GM21717 (cell line): ENCODE measurements around the gene RNF8.
"Not testable (repeated sequence)": the region's sequence is repeated elsewhere in the genome, so short reads cannot be mapped to it uniquely, and the experiment has no call there.

Experiments
- ATAC-seq: cut with Tn5 transposase; IDR thresholded peaks from one replicate; pipeline ENCODE4 v1.9.1; 2021; ENCODE audit warnings: mild to moderate bottlenecking, moderate library complexity; ENCODE audit not compliant: unreplicated experiment

RNF8 gene

DNA sequence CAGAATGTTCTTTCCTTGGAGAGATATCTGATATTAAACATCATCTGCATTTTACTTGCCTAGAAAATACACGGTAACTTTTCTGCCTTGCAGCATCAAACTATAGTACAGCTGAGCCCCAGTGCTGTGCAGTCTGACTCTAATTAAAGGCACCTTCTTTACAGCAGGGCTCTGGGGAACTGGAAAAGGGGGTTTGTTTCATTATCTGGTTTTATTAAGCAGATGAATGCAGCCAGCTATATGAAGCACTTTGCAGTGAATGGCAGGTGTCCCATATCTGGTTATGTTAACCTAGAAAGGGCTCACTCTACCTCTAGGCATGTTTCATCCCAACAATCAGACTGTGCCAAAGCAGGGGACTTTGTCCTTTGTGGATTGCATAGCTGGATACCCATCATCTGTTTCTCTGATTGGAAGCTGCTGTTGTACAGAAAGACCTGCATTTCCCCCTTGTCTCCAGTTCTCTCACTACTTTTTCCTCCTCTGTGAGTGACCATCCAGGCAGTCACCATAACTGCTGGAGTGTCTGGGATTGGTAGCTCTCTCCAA is 39.7 kb downstream of the RNF8 start:
- no peak for ATAC-seq

- no peak for ATAC-seq
Observed at GRCh38 chr6:37396571-37397180, 42.9 kb downstream of the RNF8 start.

DNA sequence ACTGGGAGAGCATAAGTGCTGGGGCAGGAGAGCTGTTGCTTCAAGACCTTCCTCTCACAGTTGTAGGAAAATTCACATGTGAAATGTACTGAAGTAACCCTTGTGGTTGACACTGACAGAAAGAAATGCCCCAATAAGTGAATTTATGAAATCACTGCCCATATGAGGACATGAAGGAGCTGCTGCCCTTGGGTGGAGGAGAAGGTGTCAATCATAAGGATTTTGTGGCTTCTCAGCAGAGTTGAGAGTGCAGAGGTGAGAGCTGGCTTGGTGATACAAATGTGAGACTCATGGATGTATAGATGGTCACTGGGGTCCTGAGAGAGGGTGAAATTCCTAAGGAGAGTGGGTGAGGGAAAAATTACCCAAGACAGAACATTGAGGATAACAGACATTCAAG is 45.3 kb downstream of the RNF8 start:
- ATAC-seq, result no peak

- ATAC-seq, result no peak
Observed at GRCh38 chr6:37399795-37400490, 46.2 kb downstream of the RNF8 start.

GRCh38 chr6:37401658-37402057 is 47.9 kb downstream of the RNF8 start:
- not testable (repeated sequence) for ATAC-seq

DNA sequence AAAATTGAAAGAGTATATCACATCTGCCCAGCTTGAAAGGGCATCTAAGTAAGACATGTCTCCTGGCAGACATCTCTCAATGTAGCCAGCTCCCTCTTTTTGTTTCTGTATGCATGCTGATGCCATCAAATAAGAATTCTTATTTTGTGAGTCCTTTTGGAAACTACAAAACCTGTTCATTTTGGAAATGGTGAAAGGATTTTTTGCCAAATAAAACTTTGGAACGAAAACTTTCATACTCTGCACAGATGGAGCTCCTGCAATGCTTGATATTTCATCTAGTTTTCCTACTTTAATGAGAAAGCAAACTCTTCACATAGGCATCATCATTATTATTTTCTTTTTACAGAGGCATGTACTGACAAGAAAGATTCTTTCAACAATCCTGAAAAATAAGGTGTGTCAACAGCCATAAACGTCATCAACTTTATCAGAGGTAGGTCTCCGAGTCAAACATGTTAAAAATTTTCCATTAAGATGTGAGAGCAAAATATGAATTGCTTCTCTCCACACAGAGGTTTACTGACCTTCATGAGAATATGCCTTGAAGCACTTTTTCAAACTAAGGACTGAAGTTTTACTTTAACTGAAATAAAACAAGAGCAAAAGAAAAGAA is 53.1 kb downstream of the RNF8 start:
- ATAC-seq, result no peak

DNA sequence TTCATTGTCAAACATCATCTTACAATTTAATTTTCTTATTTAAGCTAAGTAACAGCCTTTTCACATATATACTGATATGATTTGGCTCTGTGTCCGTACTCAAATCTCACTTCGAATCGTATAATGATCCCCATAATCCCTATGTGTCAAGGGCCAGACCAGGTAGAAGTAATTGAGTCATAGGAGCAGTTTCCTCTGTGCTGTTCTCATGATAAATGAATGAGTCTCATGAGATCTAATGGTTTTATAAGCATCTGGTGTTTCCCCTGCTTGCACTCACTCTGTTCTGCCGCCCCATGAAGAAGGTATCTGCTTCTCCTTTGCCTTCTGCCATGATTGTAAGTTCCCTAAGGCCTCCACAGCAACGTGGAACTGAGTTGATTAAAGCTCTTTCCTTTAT is 54.2 kb downstream of the RNF8 start:
- ATAC-seq, result no peak

GRCh38 chr6:37409501-37409900 is 55.7 kb downstream of the RNF8 start:
- no peak for ATAC-seq

GRCh38 chr6:37417393-37417792 is 63.6 kb downstream of the RNF8 start:
- no peak for ATAC-seq

DNA sequence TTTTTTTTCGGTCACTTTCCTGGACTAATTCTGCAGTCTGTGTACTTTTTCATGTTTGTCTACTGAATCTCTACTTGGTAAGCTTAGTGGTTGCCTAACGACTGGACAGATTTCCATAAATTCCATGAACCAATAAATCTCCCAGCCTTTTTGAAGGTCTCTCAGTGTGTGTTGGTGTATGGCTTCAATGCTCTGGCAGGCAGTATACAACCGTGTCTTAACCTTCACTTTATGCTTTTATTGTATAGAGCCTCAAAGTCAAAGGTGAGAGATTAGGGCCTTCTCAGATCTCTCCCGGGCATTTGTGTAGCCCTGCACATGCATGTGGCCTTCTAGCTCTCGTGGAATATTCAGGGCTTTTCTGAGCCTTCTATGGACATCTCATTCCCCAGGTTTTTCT is 64.9 kb downstream of the RNF8 start:
- no peak for ATAC-seq

DNA sequence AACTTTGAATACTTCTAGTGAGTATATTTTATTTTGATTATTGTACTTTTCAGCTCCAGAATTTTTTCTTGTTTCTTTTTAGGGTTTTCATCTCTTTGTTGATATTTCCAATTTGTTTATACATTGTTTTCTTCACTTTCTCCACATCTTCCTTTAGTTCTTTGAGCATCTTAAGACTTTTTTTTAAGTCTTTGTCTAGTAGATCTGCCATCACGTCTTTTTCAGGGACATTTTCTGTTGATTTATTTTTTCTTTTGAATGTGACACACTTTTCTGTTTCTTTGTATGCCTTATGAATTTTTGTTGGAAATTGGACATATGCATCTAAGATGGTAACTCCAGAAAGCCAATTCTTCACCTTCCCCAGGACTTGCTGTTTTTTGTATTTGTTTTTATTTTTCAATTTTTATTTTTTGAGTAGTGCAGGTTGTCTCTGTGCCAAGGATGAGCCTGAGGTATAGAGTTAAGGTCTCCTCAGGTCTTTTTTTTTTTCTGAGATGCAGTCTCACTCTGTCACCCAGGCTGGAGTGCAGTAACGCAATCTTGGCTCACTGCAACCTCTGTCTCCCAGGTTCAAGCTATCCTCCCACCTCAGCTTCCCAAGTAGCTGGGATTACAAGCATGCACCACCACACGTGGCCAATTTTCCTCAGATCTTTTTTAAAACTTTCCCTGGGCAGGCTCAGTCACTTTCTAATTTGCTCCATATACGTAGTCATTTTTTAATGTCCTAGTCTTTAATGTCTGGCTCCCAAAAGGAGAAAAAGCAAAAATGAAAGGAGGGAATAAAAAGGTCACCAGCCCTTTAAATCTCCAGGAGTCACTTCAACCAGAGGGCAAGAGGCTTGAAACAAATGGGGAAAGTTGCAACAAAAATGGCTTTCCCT is 72.5 kb downstream of the RNF8 start:
- ATAC-seq, result no peak

GRCh38 chr6:37426945-37427510 is 73.2 kb downstream of the RNF8 start:
- no peak for ATAC-seq

DNA sequence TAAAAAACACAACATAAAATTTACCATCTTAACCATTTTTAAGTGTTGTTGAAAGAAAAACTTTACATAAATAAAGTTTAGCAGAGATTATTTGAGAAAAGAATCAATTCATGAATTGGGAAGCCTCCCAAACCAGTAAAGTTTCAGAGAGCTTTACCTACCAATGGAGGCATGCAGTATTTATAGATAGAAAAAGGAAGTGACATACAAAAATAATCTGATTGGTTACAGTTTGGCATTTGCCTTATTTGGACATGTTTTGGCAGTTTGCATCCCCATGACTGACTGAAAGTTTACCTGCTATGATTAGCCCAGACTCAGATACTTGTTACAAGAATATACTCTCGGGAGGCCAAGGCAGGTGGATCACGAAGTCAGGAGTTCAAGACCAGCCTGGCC is 75.6 kb downstream of the RNF8 start:
- no peak for ATAC-seq

- ATAC-seq, result no peak
Observed at GRCh38 chr6:37432590-37432915, 78.8 kb downstream of the RNF8 start.

- peak; percentile 81 for ATAC-seq
Observed at GRCh38 chr6:37432916-37433656, 79.3 kb downstream of the RNF8 start, which contains the start of gene CMTR1. TSS of gene CMTR1 (plus strand) at chr6:37433221. CDS start at chr6:37435630, 2,409 bp downstream.

DNA sequence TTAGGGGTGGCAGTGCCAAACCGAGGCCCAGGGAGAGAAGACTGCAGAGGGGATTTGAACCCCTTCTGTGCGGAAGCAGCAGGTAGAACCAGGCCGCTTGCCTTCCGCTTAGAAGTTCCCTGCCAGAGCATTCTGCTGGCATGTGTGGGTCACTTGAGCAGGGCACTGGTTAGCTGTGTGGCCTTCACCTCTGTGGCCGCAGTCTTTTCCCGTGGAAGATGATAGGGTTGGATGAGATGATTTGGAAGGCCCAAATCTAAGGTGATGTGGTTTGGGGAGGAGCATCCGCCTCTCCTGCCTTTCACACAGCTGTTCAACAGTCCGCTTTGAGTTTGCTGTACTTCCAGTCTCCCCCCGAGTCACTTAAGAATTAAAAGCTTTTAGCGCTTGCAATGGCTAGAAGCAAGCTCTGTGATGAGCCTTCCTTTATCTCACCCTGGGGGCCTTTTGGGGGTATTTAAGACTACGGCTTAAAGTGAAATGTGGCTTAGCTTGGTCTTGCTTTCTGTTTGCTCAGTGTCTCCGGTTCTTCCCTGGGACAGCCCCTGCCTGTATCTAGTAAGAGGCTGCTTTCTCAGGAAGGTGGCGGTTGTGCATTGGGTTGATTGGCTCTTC is 80.0 kb downstream of the RNF8 start:
- peak; percentile 36 for ATAC-seq

- ATAC-seq, result no peak
Observed at GRCh38 chr6:37435373-37435772, 81.6 kb downstream of the RNF8 start.

DNA sequence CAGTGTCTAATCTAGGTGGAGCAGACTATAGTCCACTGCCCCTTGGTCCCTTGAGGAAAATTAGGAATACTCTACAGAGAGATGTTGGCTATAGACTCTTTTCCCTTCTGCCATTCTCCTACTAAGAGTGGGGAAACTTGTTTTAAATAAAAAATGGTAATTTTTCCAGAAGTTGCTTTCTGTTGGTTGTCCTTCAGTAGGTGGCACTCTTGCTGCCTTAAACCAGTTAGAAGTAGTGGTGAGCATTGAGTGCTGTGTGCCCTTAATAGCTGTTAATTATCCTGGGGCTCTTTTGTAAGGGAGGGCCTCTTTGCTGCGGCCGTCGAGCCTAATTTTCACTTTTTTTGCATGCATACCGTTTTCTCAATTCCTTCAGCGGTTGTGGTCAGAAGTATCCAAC is 82.0 kb downstream of the RNF8 start:
- no peak for ATAC-seq

GRCh38 chr6:37438930-37439329 is 85.1 kb downstream of the RNF8 start:
- ATAC-seq, result no peak

DNA sequence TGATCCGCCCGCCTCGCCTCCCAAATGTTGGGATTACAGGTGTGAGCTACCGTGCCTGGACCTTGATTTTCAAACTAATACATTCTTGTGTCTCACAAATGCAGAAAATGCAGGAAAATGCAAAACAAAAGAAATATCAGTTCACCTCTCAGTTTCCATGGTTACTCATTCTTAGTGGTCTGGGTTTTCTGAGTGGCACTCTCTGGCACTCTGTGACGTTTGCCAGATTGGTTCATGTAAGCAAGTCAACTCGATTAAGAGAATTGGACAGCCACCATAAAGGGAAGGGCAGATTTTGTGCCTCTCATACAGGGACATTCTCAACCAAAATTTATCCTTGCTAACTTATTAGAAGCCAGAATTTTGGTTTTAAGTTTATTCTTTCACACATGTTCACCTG is 87.9 kb downstream of the RNF8 start:
- ATAC-seq, result no peak
